ENCODE measurements around the gene TMEM145. TPM values are rescaled to one million over a fixed set of nuclear protein-coding genes. Genes with fewer than 3 reads are reported as not detected.

Gene TMEM145
- polyA plus RNA-seq, 3 donors, result not detected

GRCh38 chr19:42293948-42294347 lies 19.2 kb upstream of the TMEM145 start:
- Histone ChIP-seq H3K27ac (ENCODE audit: low read depth in 1 of 2, low read length in 2 of 2) (no peak overlapping the region), H3K79me2 (ENCODE audit: insufficient read depth, low read length) (no peaks in the 10 kb centered on the region), H3K27me3 (ENCODE audit: control insufficient read depth in 2 of 2, insufficient read depth in 2 of 2, low read length in 2 of 2) (no peaks in the 10 kb centered on the region), H3K9me3 (replicated peaks in 1 of 2; ENCODE audit: control insufficient read depth in 1 of 2, insufficient read depth in 1 of 2, low read length in 2 of 2) (no peaks in the 10 kb centered on the region), H2AFZ (ENCODE audit: insufficient read depth, low read depth, low read length, poor library complexity, severe bottlenecking) (no peak overlapping the region), H3K4me2 (replicated peaks; ENCODE audit: extremely low read depth, low read length, poor library complexity, severe bottlenecking) (no peak overlapping the region), H4K20me1 (ENCODE audit: insufficient read depth, low read length) (peaks cover 70% of the 10 kb centered on the region), H3K9ac (ENCODE audit: insufficient read depth, low read length, poor library complexity, severe bottlenecking) (no peak overlapping the region), H3K36me3 (replicated peaks in 1 of 2; ENCODE audit: control insufficient read depth in 1 of 2, insufficient read depth in 2 of 2, low read length in 2 of 2) (peaks cover 63 to 71% of the 10 kb centered on the region in 2 donors), H3K4me3 (replicated peaks in 1 of 3; ENCODE audit: low read depth in 2 of 3, low read length in 3 of 3) (no peak overlapping the region), H3K4me1 (ENCODE audit: control insufficient read depth in 1 of 2, insufficient read depth in 2 of 2, low read length in 2 of 2) (no peaks in the 10 kb centered on the region)
- Mint-ChIP-seq H3K9me3 (no peaks in the 10 kb centered on the region), H3K4me1 (peaks cover 2% of the 10 kb centered on the region), H3K36me3 (peaks cover 48 to 63% of the 10 kb centered on the region in 2 donors), H3K4me3 (no peak overlapping the region), H3K27ac (no peak overlapping the region), H3K27me3 (ENCODE audit: low read depth in 3 of 3) (peaks cover 0 to 2% (median 0%) of the 10 kb centered on the region in 3 donors)
- intact Hi-C loops (cut with micrococcal nuclease), result loop anchor here in 1 of 2 donors (10.0 kb wide), 1 partner anchor 189 kb away; no protein-coding TSS in a partner anchor
- DNase-seq, result no peak
- TF ChIP-seq CTCF (IDR thresholded peaks at IDR 0.05), result no peak
- WGBS (ENCODE audit: insufficient coverage), result 95% methylated on average over 10 of the region's 15 CpGs

- Histone ChIP-seq H3K27ac (ENCODE audit: low read depth in 1 of 2, low read length in 2 of 2) (no peak overlapping the region), H3K9ac (ENCODE audit: insufficient read depth, low read length, poor library complexity, severe bottlenecking) (no peak overlapping the region), H4K20me1 (ENCODE audit: insufficient read depth, low read length) (peaks cover 64% of the 10 kb centered on the region), H3K4me2 (replicated peaks; ENCODE audit: extremely low read depth, low read length, poor library complexity, severe bottlenecking) (no peak overlapping the region), H2AFZ (ENCODE audit: insufficient read depth, low read depth, low read length, poor library complexity, severe bottlenecking) (no peak overlapping the region), H3K4me3 (replicated peaks in 1 of 3; ENCODE audit: low read depth in 2 of 3, low read length in 3 of 3) (no peak overlapping the region), H3K27me3 (ENCODE audit: control insufficient read depth in 2 of 2, insufficient read depth in 2 of 2, low read length in 2 of 2) (no peaks in the 10 kb centered on the region), H3K79me2 (ENCODE audit: insufficient read depth, low read length) (no peaks in the 10 kb centered on the region), H3K9me3 (replicated peaks in 1 of 2; ENCODE audit: control insufficient read depth in 1 of 2, insufficient read depth in 1 of 2, low read length in 2 of 2) (no peaks in the 10 kb centered on the region), H3K4me1 (ENCODE audit: control insufficient read depth in 1 of 2, insufficient read depth in 2 of 2, low read length in 2 of 2) (no peaks in the 10 kb centered on the region), H3K36me3 (replicated peaks in 1 of 2; ENCODE audit: control insufficient read depth in 1 of 2, insufficient read depth in 2 of 2, low read length in 2 of 2) (peaks cover 56 to 64% of the 10 kb centered on the region in 2 donors)
- 91% methylated on average over 20 of the region's 24 CpGs for WGBS (ENCODE audit: insufficient coverage)
- no peak for DNase-seq
- peak overlapping the region in 3 of 7 donors; percentile 25 to 66 (median 32) for H3K27ac Mint-ChIP-seq
- H3K36me3 Mint-ChIP-seq, result peaks cover 43 to 57% of the 10 kb centered on the region in 2 donors
- no peak for TF ChIP-seq CTCF (IDR thresholded peaks at IDR 0.05)
- no peak overlapping the region for H3K4me3 Mint-ChIP-seq
- peaks cover 0 to 2% (median 0%) of the 10 kb centered on the region in 3 donors for H3K27me3 Mint-ChIP-seq (ENCODE audit: low read depth in 3 of 3)
- peaks cover 2% of the 10 kb centered on the region for H3K4me1 Mint-ChIP-seq
- H3K9me3 Mint-ChIP-seq, result no peaks in the 10 kb centered on the region
- intact Hi-C loops (cut with micrococcal nuclease), result loop anchor here (5.0 to 10.0 kb wide), 3 partner anchors 162 to 190 kb away; partner anchors contain the start of gene POU2F2 (in 1 of the 2)
Measured at GRCh38 chr19:42294471-42295137, 18.5 kb upstream of the TMEM145 start.
